Right ventricle myocardium inferior (tissue), 1 donor: Measurements from ENCODE around the gene MYOF. TPM values are rescaled to one million over a fixed set of nuclear protein-coding genes. Genes with fewer than 3 reads are reported as not detected.
"Not testable (repeated sequence)": the region's sequence is repeated elsewhere in the genome, so short reads cannot be mapped to it uniquely, and the experiment has no call there.

Experiments used
- ATAC-seq: fragments of 200-7000 bp; cut with Tn5 transposase; one replicate; pipeline ENCODE4 v1.9.1; 2020; ENCODE audit warnings: mild to moderate bottlenecking, moderate library complexity
- DNase-seq: peaks from one replicate; pipeline ENCODE4 v3.0.0; 2021; ENCODE audit errors: missing footprints
- intact Hi-C: fragments of 100-400 bp; cut with DNase I; formaldehyde crosslinking; loops from one replicate; pipeline ENCODE4 v1.11.0; 2022
- total RNA-seq: library from RNA; stranded (reverse); fragmentation: NEBNext Ultra II Directional; extraction: Animal tissue kit (Norgen Biotek cat#: 25700); gene quantifications from one replicate; pipeline ENCODE4 v1.2.1, GENCODE V29; 2021
- donor health status: DM: no; HTN: yes; CAD: no; lungs with severe emphysema.

The MYOF gene
- total RNA-seq, 1 donor from 2014 or later: 34.4 TPM

- no peak for DNase-seq
- no peak for ATAC-seq
- intact Hi-C loops: loop anchor here (2.0 kb wide), 1 partner anchor 26 kb away; no protein-coding TSS in a partner anchor
Observed at GRCh38 chr10:93438613-93439253, 43.4 kb downstream of the MYOF start.

GRCh38 chr10:93437946-93438612 is 44.1 kb downstream of the MYOF start:
- intact Hi-C loops: loop anchor here (2.0 kb wide), 2 partner anchors 27 to 43 kb away; no protein-coding TSS in a partner anchor
- no peak for ATAC-seq
- DNase-seq: no peak

GRCh38 chr10:93437086-93437945 is 44.8 kb downstream of the MYOF start:
- ATAC-seq (peak; percentile 96), DNase-seq (peak; percentile 80)
- intact Hi-C loops: loop anchor here (2.0 kb wide), 1 partner anchor 43 kb away; no protein-coding TSS in a partner anchor

GRCh38 chr10:93436591-93437085 is 45.5 kb downstream of the MYOF start:
- DNase-seq (no peak), ATAC-seq (peak; percentile 84)
- intact Hi-C loops: loop anchor here (2.0 kb wide), 1 partner anchor 44 kb away; no protein-coding TSS in a partner anchor

- no peak for ATAC-seq
- DNase-seq: no peak
- intact Hi-C loops: loop anchor here (2.0 kb wide), 1 partner anchor 45 kb away; no protein-coding TSS in a partner anchor
Observed at GRCh38 chr10:93435621-93436397, 46.3 kb downstream of the MYOF start.

- intact Hi-C loops: no loop called here
- ATAC-seq (no peak), DNase-seq (no peak)
Observed at GRCh38 chr10:93434991-93435491, 47.1 kb downstream of the MYOF start.

GRCh38 chr10:93431361-93431760 is 50.8 kb downstream of the MYOF start:
- ATAC-seq (no peak), DNase-seq (no peak)
- intact Hi-C loops: no loop called here

- intact Hi-C loops: no loop called here
- ATAC-seq (no peak), DNase-seq (no peak)
Observed at GRCh38 chr10:93425861-93426260, 56.3 kb downstream of the MYOF start.

GRCh38 chr10:93422118-93422517 is 60.0 kb downstream of the MYOF start:
- ATAC-seq (no peak), DNase-seq (no peak)
- intact Hi-C loops: no loop called here

GRCh38 chr10:93420944-93421825 is 60.9 kb downstream of the MYOF start:
- DNase-seq: no peak
- intact Hi-C loops: no loop called here
- ATAC-seq: no peak

GRCh38 chr10:93420091-93420490 is 62.0 kb downstream of the MYOF start:
- no peak for DNase-seq
- ATAC-seq: peak; percentile 67
- intact Hi-C loops: no loop called here

GRCh38 chr10:93419016-93419415 is 63.1 kb downstream of the MYOF start:
- ATAC-seq, DNase-seq, intact Hi-C loops: not testable (repeated sequence)

GRCh38 chr10:93417921-93418320 is 64.2 kb downstream of the MYOF start:
- intact Hi-C loops: no loop called here
- DNase-seq (no peak), ATAC-seq (peak; percentile 6)

- no peak for DNase-seq
- intact Hi-C loops: no loop called here
- peak; percentile 86 for ATAC-seq
Observed at GRCh38 chr10:93417266-93417665, 64.9 kb downstream of the MYOF start.

- intact Hi-C loops: no loop called here
Observed at GRCh38 chr10:93416824-93417223, 65.3 kb downstream of the MYOF start.

GRCh38 chr10:93415693-93416092 is 66.4 kb downstream of the MYOF start:
- intact Hi-C loops: no loop called here
- no peak for DNase-seq
- ATAC-seq: no peak

More at GRCh38 chr10:93416824-93417223, 65.3 kb downstream of the MYOF start:
- no peak for ATAC-seq
- no peak for DNase-seq

GRCh38 chr10:93413252-93413689 is 68.9 kb downstream of the MYOF start:
- no peak for ATAC-seq

More at GRCh38 chr10:93413252-93413689, 68.9 kb downstream of the MYOF start:
- no peak for DNase-seq
- intact Hi-C loops: no loop called here
